IMR-90 (cell line): ENCODE results near the gene DCLK1.

ENCODE experiments used
- CTCF ChIP-seq: conservative IDR thresholded peaks from 2 replicates; pipeline ENCODE4 v1.5.1; 2012; ENCODE audit warnings: mild to moderate bottlenecking, low read depth, low read length, improper control_type of control experiment
- POLR2A ChIP-seq: IDR thresholded peaks from 2 replicates; pipeline ENCODE4 v1.6.1; 2012; ENCODE audit warnings: mild to moderate bottlenecking, low read depth, low read length
- RAD21 ChIP-seq: IDR thresholded peaks from 2 replicates; pipeline ENCODE4 v1.6.1; 2012; ENCODE audit warnings: low read length, improper control_type of control experiment
- RFX5 ChIP-seq: IDR thresholded peaks from 2 replicates; pipeline ENCODE4 v1.8.0; 2012; ENCODE audit warnings: low read depth, mild to moderate bottlenecking, low read length, moderate library complexity

DNA sequence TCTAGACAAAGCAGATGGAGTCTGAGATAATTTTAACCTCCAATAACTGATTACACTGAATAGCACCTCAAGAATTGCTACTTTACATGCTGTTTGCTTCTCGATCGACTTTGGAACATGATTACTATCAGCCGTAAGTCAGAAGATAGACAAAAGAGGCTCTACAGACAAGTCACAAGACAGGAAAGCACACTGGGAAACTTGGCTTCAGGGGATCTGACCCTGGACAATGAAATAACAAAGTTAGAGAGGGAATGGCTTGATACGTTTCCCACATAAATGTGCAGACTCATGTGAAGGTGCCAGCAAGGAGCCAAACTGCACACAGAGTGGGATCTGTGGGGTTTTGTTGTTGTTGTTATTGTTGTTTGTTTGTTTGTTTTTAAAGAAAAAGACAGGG lies 28.5 kb downstream of the DCLK1 start:
- TF ChIP-seq RAD21, result no peak
- TF ChIP-seq CTCF, result no peak
- no peak for TF ChIP-seq POLR2A
- no peak for TF ChIP-seq RFX5
